Peyer's patch (tissue), 4 donors: ENCODE data around the gene ORAI3. TPM values are rescaled to one million over a fixed set of nuclear protein-coding genes. Genes with fewer than 3 reads are reported as not detected.
A peak's percentile ranks its signal among the peaks of the same experiment; 100 is the strongest.

ENCODE experiments used
- DNase-seq, 3 donors: peaks; one replicate each; pipeline ENCODE4 v3.0.0-alpha.2; 2017 to 2019
- H3K27ac ChIP-seq, 4 donors: fragments of 200-600 bp; sonication (generic); one replicate each; pipeline ENCODE4 v1.5.1; 2016 to 2019
- H3K27me3 ChIP-seq, 2 donors: fragments of 200-600 bp; sonication (generic); one replicate each; pipeline ENCODE4 v1.5.1; 2019
- H3K36me3 ChIP-seq, 3 donors: fragments of 200-600 bp; sonication (generic); one replicate each; pipeline ENCODE4 v1.5.1; 2016 to 2019
- H3K4me1 ChIP-seq, 4 donors: fragments of 200-600 bp; sonication (generic); one replicate each; pipeline ENCODE4 v1.5.1; 2016 to 2019
- H3K4me3 ChIP-seq, 4 donors: fragments of 200-600 bp; sonication (generic); 1 replicate in 3 of 4; 2 replicates in 1 of 4; pipeline ENCODE4 v1.5.1; 2016 to 2019; ENCODE audit warnings: mild to moderate bottlenecking in 1 of 4
- H3K9me3 ChIP-seq, 4 donors: fragments of 200-600 bp; sonication (generic); one replicate each; pipeline ENCODE4 v1.5.1; 2016 to 2019; ENCODE audit warnings: mild to moderate bottlenecking in 1 of 4
- CTCF ChIP-seq, 6 experiments: fragments of 450-650 bp in 4 of 6; fragments of 200-600 bp in 2 of 6; sonication (generic) in 1 of 6; IDR thresholded peaks; one replicate each; pipeline ENCODE4 v1.5.1; 2017 to 2019; ENCODE audit warnings: antibody characterized with exemption in 6 of 6, mild to moderate bottlenecking in 3 of 6, moderate library complexity in 1 of 6
- POLR2A ChIP-seq, 2 donors: fragments of 450-650 bp; IDR thresholded peaks; one replicate each; pipeline ENCODE4 v1.5.1; 2017; ENCODE audit warnings: antibody characterized with exemption in 2 of 2, mild to moderate bottlenecking in 2 of 2, moderate library complexity in 2 of 2
- total RNA-seq, 4 donors: library from RNA; depleted of rRNA; stranded (reverse); fragments of >200 nt; gene quantifications; one replicate each; pipeline ENCODE4 v1.1.0, GENCODE V29; 2016

ORAI3 gene
- total RNA-seq, 4 donors from 2014 or later = 10.7 to 25.0 (median 20.3) TPM

- DNase-seq = no peak
- Histone ChIP-seq H3K4me3 (peak overlapping the region; percentile 42 to 91 (median 61)), H3K27me3 (no peaks in the 10 kb centered on the region), H3K36me3 (no peaks in the 10 kb centered on the region), H3K27ac (peak overlapping the region; percentile 84 to 95 (median 92)), H3K9me3 (no peaks in the 10 kb centered on the region), H3K4me1 (peaks cover 0 to 26% (median 5%) of the 10 kb centered on the region in 4 donors)
- TF ChIP-seq POLR2A (IDR thresholded peaks at IDR 0.05) = no peak
- no peak for TF ChIP-seq CTCF (IDR thresholded peaks at IDR 0.05)
These were observed 27.5 kb upstream of the ORAI3 start for GRCh38 chr16:30921459-30921747.

GRCh38 chr16:30921748-30922419 lies 27.0 kb upstream of the ORAI3 start:
- peak; percentile 14 to 19 for TF ChIP-seq POLR2A (IDR thresholded peaks at IDR 0.05)
- TF ChIP-seq CTCF (IDR thresholded peaks at IDR 0.05) = peak; percentile 92 to 96 (median 94)
- H3K27ac ChIP-seq = peak overlapping the region; percentile 84 to 95 (median 92)
- peak overlapping the region; percentile 42 to 91 (median 61) for H3K4me3 ChIP-seq
- peaks cover 0 to 26% (median 5%) of the 10 kb centered on the region in 4 donors for H3K4me1 ChIP-seq
- no peaks in the 10 kb centered on the region for H3K9me3 ChIP-seq
- H3K27me3 ChIP-seq = no peaks in the 10 kb centered on the region
- no peaks in the 10 kb centered on the region for H3K36me3 ChIP-seq
- DNase-seq = peak; percentile 90 to 95 (median 91)

GRCh38 chr16:30922420-30922959 lies 26.4 kb upstream of the ORAI3 start:
- H3K27me3 ChIP-seq = no peaks in the 10 kb centered on the region
- no peaks in the 10 kb centered on the region for H3K36me3 ChIP-seq
- H3K4me3 ChIP-seq = peak overlapping the region; percentile 53 to 93 (median 79)
- no peaks in the 10 kb centered on the region for H3K9me3 ChIP-seq
- TF ChIP-seq POLR2A (IDR thresholded peaks at IDR 0.05) (peak in 1 of 2 donors; percentile 42), CTCF (IDR thresholded peaks at IDR 0.05) (no peak)
- H3K27ac ChIP-seq = peak overlapping the region; percentile 84 to 95 (median 92)
- peak; percentile 99 to 100 (median 99) for DNase-seq
- H3K4me1 ChIP-seq = peaks cover 0 to 27% (median 5%) of the 10 kb centered on the region in 4 donors

- Histone ChIP-seq H3K9me3 (no peaks in the 10 kb centered on the region), H3K4me1 (peaks cover 0 to 31% (median 5%) of the 10 kb centered on the region in 4 donors), H3K27me3 (no peaks in the 10 kb centered on the region), H3K4me3 (peak overlapping the region; percentile 53 to 93 (median 79)), H3K27ac (peak overlapping the region; percentile 84 to 95 (median 92)), H3K36me3 (no peaks in the 10 kb centered on the region)
- TF ChIP-seq POLR2A (IDR thresholded peaks at IDR 0.05) = peak in 1 of 2 donors; percentile 49
- TF ChIP-seq CTCF (IDR thresholded peaks at IDR 0.05) = no peak
- DNase-seq = peak; percentile 99 to 100 (median 99)
These were observed 25.8 kb upstream of the ORAI3 start for GRCh38 chr16:30922960-30923535.

GRCh38 chr16:30923554-30924075 lies 25.3 kb upstream of the ORAI3 start, which contains the start of gene FBXL19:
Gene FBXL19 (plus strand): TSS chr16:30923572. CDS start chr16:30925755, 2,183 bp downstream.
- TF ChIP-seq CTCF (IDR thresholded peaks at IDR 0.05) = no peak
- TF ChIP-seq POLR2A (IDR thresholded peaks at IDR 0.05) = no peak
- Histone ChIP-seq H3K4me1 (peaks cover 0 to 31% (median 5%) of the 10 kb centered on the region in 4 donors), H3K27ac (peak within 1 kb of the TSS; percentile 84 to 95 (median 92)), H3K27me3 (no peaks in the 10 kb centered on the region), H3K9me3 (no peaks in the 10 kb centered on the region), H3K36me3 (no peaks in the 10 kb centered on the region), H3K4me3 (peak within 1 kb of the TSS; percentile 53 to 93 (median 79))
- peak in 2 of 3 donors; percentile 31 to 63 for DNase-seq
